GM12872 (cell line): ENCODE data around the gene ATP6V0B.

ENCODE experiments used
- CTCF ChIP-seq: IDR thresholded peaks from 3 replicates; pipeline ENCODE4 v1.5.1; 2011; ENCODE audit warnings: low read depth, mild to moderate bottlenecking, low read length, moderate library complexity; ENCODE audit not compliant: insufficient read depth

ATP6V0B gene

GRCh38 chr1:43933386-43934100 lies 41.2 kb upstream of the ATP6V0B start, which contains the start of gene ARTN:
ARTN (plus strand) TSS chr1:43933801; CDS start chr1:43935657, 1,856 bp downstream.
- TF ChIP-seq CTCF: no peak

- TF ChIP-seq CTCF: peak; percentile 95
Measured at GRCh38 chr1:43934101-43934985, 40.4 kb upstream of the ATP6V0B start.

- no peak for TF ChIP-seq CTCF
Measured at GRCh38 chr1:43934986-43935324, 39.8 kb upstream of the ATP6V0B start.

- no peak for TF ChIP-seq CTCF
Measured at GRCh38 chr1:43935711-43936427, 38.9 kb upstream of the ATP6V0B start.

GRCh38 chr1:43936431-43937151 lies 38.2 kb upstream of the ATP6V0B start:
- TF ChIP-seq CTCF: peak; percentile 41; the same call in 2 of the 3 replicates

- TF ChIP-seq CTCF: no peak
Measured at GRCh38 chr1:43937179-43937865, 37.4 kb upstream of the ATP6V0B start.
